NOMO-1 treated with dmso at 0.1 percent for 144 hours (cell line): ENCODE measurements around the gene TIMM50.
"Not testable (repeated sequence)": the region's sequence is repeated elsewhere in the genome, so short reads cannot be mapped to it uniquely, and the experiment has no call there.

Source experiments
- DNase-seq: peaks from one replicate; lab custom pipeline; 2025; ENCODE audit not compliant: unreplicated experiment; lab: John Stamatoyannopoulos, UW

The TIMM50 gene

DNA sequence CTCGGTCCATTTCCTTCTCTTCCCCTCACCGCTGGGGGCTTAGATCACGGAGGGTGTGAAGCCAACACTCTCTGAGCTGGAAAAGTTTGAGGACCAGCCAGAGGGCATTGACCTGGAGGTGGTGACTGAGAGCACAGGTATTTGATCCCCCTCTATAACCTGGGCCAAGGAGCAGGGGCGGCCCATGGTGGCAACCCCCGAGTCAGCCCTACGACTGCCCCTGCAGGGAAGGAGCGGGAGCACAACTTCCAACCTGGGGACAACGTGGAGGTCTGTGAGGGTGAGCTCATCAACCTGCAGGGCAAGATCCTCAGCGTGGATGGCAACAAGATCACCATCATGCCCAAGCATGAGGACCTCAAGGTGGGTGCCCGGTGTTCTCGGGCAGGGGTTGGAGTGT is 11.6 kb upstream of the TIMM50 start:
- no peak for DNase-seq

DNA sequence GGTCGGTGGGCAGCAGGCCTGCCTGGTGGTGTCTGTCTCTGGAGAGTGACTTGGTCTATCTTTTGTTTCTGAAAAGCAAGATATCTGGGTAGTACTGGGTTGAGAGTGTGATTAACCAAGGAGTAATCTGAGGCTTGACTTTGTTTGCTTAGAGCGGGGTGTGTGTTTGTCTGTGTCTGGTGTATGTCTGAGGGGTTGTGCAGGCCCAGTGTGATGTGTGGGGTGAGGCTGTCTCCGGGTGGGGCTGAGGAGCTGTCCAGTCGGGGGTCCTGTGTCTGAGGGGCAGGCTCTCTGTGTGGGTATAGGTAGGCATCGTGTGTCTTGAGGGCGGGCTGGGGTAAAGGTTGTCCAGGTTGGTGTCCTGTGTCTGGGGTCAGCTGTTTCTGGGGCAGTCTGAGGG is 11.1 kb upstream of the TIMM50 start:
- no peak for DNase-seq

DNA sequence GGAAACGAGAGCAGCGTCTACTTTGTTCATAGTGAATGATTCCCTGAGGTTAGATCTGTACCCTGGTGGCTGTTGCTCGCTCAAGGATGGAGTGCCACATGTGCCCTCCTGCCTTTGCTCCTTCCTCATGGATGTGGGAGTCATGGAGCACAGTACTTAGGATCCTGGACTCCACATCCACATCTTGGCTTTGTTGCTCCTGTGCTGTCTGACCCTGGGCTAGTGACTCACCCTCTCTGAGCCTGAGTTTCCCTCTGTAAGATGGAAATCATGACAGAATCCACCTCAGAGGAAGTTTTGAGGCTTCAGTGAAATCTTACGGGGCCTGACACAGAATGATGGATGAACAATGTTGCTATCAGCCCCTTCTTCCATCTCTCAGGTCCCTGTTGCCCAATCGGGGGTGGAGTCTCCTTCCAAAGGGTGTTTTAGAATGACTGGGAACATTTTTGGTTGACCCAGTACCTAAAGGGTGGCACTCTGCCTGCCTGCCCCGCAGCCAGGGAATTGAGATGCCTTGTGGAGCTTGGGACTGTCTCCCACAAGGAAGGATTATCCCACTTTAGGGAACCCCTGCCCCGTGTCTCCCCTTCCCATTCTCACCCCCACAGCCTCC is 9.8 kb upstream of the TIMM50 start:
- no peak for DNase-seq

DNA sequence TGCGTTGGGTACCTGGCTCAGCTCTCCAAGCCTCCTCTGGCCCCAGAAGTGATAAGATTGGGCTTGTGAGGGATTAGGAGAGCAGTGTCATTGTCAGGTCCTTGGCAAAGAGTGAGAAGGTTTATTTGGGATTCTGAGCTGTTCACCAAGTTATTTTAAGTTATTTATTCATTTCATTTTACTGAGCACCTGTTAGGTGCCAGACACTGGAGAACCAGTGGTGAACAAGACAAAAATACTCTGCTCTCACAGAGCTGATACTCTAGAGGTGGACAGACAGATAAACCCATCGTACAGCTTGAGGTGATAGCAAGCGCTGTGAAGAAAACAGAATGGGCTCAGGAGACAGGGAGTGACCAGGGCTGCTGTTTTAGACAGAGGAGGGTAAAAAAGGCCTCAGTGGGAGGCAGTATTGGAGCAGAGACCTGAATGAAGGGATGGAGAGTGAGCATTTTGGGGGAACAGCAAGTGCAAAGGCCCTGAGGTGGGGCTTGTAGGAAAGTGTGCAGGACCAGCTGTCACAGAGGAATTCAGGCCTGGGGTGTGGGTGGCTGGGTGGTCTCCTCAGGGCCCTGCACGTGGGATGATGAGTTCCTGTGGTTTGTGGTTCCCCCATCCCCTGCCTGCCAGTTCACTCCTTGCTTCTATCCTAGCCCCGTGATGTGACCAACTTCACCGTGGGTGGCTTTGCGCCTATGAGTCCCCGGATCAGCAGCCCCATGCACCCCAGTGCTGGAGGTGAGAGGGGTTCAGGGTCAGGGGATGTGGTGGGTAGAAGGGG is 8.7 kb upstream of the TIMM50 start:
- DNase-seq = no peak

DNA sequence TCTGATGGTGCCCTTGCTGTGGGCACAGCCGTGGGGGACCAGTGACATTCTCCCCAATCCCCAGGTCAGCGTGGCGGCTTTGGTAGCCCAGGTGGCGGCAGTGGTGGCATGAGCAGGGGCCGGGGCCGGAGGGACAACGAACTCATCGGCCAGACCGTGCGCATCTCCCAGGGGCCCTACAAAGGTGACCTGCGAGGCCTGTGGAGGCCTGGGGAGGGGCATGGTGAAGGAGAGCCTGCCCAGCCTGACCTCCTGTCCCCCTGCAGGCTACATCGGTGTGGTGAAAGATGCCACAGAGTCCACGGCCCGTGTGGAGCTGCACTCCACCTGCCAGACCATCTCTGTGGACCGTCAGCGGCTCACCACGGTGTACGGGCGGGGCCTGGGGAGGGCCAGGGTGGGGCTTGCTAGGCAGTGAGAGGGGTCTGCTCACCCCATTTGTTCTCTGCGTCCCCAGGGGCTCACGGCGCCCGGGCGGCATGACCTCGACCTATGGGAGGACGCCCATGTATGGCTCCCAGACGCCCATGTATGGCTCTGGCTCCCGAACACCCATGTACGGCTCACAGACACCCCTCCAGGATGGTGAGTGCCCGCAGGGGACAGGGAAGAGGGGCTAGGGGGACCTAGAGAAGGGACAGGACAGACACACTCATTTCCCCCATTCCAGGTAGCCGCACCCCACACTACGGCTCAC is 7.7 kb upstream of the TIMM50 start:
- DNase-seq = no peak

DNA sequence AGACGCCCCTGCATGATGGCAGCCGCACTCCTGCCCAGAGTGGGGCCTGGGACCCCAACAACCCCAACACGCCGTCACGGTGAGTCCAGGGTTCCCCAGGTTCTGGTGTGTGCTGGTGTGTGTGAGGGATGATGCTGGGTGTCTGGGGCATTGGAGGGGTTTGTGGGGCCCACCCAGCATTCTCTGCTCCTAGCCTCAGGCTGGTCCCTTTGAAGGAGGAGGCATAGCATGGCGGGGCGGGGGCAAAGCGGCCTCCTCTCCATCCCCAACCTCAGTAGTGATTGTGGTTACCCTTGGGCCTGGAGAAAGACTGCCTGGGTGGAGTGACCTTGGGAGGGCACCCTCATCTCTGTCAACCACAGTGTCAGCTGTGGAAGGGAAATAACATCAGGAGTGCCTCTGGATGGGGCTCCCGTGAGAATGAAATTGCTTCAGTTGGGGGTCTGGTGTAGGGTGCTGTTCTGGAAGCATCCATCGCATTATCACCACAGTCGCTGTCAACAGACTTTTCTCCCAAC is 7.1 kb upstream of the TIMM50 start:
- no peak for DNase-seq

DNA sequence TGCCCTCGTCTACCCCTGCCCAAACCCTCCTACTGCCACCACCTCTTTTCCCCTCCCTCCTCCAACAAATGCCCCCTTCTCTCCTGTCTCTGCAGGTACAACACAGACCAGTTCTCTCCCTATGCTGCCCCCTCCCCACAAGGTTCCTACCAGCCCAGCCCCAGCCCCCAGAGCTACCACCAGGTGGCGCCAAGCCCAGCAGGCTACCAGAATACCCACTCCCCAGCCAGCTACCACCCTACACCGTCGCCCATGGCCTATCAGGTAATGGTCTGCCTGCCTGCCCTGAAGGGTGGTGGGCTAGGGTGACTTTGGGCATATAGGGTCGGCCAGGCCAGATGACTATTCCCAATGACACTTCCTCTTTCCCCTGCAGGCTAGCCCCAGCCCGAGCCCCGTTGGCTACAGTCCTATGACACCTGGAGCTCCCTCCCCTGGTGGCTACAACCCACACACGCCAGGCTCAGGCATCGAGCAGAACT is 6.5 kb upstream of the TIMM50 start:
- DNase-seq = no peak

DNA sequence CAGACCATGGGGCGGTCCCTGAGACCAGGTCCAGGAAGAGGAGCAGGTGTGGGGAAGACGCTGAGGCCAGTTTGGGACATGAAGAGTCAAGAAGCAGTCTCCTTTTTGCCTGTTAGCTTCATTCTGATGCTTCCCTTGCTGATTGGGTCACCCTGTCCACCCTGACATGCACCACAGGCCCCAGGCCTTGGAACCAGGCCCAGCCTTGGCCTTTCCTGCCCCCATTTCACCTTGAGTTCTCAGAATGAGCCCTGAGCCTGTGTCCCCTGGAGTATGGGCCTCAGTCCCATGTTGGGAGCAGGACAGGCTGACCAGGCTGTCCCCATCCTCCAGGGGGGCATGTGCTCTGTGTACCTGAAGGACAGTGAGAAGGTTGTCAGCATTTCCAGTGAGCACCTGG is 4.9 kb upstream of the TIMM50 start:
- no peak for DNase-seq

DNA sequence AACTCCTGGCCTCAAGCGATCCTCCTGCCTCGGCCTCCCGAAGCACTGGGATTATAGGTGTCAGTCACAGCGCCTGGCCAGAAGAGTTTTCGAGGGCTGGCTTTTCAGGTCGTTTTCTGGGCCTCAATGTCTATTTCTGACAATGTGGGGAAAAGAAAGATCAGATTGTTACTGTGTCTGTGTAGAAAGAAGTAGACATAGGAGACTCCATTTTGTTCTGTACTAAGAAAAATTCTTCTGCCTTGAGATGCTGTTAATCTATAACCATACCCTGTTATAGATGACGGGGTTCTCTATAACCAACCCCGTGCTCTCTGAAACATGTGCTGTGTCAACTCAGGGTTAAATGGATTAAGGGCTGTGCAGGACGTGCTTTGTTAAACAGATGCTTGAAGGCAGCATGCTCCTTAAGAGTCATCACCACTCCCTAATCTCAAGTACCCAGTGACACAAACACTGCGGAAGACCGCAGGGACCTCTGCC is 1.3 kb upstream of the TIMM50 start:
- DNase-seq = not testable (repeated sequence)

DNA sequence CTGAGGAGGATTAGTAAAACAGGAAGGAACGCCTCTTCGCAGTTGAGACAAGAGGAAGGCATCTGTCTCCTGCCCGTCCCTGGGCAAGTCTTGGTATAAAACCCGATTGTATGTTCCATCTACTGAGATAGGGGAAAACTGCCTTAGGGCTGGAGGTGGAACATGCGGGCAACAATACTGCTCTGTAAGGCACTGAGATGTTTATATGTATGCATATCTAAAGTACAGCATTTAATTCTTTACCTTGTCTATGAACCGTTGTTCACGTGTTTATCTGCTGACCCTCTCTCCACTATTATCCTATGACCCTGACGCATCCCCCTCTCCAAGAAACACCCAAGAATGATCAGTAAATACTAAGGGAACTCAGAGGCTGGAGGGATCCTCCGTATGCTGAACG is 722 bp upstream of the TIMM50 start:
- no peak for DNase-seq

DNA sequence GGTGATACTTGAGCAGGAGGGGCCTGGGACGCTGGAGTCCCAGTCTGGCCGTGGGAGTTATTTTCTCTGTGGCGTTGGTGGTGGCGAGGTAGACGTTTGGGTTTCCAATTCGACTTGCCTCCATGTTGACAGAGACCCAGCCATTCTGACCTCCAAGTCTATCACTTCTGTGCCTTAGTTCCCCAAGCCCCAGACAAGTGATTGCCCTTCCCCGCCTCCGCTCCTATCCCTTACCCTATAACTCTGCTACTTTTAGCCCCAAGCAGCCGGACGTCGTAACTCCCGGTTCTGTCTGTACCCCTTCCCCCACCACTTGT is 549 bp downstream of the TIMM50 start:
- no peak for DNase-seq

DNA sequence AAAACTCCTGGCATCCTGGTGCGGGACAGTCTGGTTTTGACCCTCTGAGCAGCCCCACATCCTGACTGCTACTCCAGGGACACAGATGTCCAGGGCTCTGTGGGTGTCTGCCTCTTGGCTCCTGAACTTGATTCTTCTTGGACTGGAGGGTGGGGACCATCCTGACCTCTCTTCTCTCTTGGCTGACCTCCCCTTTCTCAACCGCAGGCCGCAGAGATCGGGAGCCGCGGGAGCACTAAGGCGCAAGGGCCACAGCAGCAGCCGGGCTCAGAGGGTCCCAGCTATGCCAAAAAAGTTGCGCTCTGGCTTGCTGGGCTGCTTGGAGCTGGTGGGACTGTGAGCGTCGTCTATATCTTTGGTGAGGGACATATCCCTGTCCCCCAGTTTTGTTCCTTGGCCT is 1.0 kb downstream of the TIMM50 start:
- no peak for DNase-seq

DNA sequence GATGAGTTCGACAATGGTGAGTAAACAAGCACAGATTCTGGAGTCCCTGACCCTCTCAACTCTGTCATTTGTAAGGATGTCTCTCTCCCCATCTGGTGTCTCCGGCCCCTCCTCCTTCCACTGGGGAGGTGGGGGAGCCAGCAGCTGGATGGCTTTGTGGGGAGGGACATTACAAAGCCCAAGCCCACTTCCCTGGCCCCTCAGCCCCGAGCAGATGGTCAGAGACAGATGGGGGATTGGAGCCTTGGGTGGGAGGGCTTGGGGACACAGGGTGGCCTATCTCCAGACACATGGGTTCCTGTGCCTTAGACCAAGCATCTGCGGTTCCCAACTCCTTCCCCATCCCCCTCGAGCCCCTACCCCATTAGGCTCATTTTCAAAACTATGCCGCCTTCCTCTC is 2.5 kb downstream of the TIMM50 start:
- no peak for DNase-seq

DNA sequence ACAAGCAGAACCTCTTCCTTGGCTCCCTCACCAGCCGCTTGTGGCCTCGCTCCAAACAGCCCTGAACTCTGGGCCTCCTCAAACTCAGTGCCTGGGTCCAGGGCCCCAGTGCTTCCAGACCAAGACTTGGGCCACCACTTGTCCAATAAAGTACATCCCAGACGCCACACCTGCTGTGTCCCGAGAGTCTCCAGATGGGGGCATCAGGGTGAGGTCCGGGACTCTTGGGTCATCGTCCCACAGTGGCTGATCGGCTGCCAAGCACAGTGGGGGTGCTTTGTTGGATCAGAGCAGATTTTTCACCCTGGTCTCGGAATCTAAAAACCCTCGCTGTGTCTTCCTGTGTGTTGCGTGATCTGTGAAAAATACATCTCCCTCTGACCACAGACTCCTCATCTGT is 9.1 kb downstream of the TIMM50 start:
- DNase-seq = no peak

DNA sequence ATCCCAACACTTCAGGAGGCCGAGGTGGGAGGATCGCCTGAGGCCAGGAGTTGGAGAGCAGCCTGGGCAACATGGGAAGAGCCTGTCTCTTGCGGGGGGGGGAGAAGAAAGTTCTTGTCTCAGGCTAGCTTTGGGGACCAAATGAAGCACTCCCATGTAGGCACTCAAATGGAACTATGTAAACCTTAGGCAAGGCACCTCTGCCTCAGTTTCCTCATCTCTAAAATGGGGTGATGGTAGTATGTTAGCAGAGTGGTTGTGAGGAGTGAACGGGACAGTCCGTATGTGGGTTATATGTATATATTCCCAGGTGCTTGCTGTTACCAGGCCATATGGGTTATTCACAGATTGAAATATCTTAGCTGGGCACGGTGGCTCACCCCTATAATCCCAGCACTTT is 11.6 kb downstream of the TIMM50 start:
- no peak for DNase-seq

DNA sequence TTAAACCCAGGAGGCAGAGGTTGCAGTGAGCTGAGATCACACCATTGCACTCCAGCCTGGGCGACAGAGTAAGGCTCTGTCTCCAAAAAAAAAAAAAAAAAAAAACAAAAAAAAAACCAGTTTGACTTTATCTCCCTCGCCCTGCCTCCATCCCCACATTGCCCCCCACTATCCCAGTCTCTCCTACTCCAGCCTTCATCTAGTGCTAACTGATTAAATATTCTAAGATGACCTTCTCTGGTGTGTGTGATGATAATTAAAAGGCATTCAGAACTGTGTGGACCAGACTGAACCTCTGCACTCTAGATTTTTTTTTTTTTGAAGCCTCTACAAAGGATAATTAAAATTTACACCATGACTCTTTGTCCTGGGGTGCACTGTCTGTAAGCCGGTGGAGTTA is 12.2 kb downstream of the TIMM50 start:
- no peak for DNase-seq

DNA sequence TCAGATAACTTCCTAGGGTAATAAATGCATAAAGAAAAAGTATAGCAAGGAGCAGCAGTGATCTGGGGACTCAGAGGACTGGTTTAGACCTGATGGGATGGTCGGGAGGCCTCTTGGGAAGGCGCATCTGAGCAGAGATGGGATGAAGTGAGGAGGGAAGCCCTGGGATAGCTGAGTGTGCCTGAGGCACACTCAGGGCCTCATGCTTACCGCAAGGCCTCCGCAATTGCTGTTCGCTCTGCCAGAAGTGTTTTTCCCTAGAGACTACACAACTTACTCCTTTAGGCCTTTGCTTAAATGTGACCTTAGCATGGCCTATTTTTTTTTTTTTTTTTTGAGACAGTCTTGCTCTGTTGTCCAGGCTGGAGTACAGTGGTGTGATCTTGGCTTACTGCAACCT is 14.0 kb downstream of the TIMM50 start:
- DNase-seq = no peak

DNA sequence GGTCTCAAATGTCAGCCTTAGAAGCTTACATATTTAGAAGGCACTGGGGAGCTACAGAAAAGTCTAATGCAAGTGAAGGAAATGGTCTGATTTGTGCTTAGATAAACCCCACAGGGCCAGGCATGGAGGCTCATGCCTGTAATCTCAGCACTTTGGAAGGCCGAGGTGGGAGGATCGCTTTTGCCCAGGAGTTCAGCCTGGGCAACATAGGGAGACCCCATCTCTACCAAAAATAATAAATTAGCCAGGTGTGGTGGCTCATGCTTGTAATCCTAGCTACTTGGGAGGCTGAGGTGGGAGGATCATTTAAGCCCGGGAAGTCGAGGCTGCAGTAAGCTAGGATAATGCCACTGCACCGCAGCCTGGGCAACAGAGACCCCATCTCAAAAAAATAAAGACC is 15.4 kb downstream of the TIMM50 start:
- no peak for DNase-seq

DNA sequence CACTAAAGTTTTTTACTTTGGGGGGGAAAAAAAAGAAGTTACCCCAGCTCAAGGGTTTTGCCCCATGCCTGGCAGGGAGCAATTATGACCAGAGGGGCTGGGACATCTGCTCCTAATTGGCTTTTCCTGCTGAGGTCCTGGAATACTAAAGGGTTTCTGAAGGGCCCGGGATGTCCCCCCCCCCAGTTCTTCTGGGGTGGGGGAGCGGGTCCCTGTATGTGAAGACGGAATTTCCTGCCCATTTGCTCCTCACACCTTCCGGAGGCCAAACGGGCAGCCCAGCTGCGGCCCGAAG is 17.0 kb downstream of the TIMM50 start:
- DNase-seq = no peak

DNA sequence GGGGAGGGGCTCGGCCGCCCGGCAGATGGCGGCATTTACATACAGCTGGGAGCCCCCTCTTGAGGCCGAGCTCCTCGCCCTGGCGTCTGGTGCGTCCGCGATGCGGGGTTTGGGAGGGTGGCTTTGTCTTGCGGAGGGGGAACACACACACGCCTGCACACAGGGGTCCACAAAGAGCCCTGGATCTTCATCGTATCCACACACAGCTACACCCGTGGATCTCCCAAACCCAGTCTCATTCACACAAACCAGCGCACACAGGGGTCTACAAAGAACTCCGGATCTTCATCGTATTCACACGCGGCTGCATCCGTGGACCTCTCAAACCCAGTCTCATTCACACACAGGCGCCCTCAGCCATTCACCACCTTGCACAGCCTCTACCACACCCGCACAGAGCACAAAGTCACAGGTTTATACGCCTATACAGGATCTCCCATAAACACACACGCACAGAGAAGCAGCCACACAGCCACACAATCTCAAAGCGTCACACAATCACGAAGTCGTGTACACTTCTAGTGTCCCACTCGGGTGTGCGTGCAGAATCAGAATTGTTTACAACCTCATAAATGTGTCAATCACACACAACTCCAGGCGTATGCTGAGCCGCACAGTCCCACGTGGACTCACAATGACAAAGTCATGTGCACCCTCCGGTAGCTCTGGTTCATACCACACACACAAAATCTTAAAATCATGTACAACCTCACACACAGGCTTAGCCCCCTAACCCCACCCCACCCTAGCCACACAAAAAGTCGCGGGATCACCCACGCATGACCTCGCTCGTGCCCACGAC is 17.6 kb downstream of the TIMM50 start:
- DNase-seq = no peak
